HFF-Myc (cell line): ENCODE measurements around the gene INAFM2.

ENCODE experiments used
- DNase-seq: peaks from one replicate; pipeline ENCODE4 v3.0.0-alpha.2; 2011; ENCODE audit warnings: low read depth; ENCODE audit errors: extremely low read depth
- H3K4me3 ChIP-seq: replicated peaks from 2 replicates; pipeline ENCODE4 v1.5.1; 2011; ENCODE audit warnings: low read depth, mild to moderate bottlenecking, control low read depth, low read length
- CTCF ChIP-seq: IDR thresholded peaks from 2 replicates; pipeline ENCODE4 v1.5.1; 2012; ENCODE audit warnings: mild to moderate bottlenecking, low read depth, low read length, control low read depth; ENCODE audit errors: missing control alignments

INAFM2 gene

GRCh38 chr15:40323239-40323952 is at the start of gene INAFM2:
Gene INAFM2 (plus strand): TSS chr15:40323692. CDS start chr15:40324056, 364 bp downstream.
- peak; percentile 48 for TF ChIP-seq CTCF
- peak within 1 kb of the TSS; percentile 49 for H3K4me3 ChIP-seq
- peak; percentile 64 for DNase-seq

DNA sequence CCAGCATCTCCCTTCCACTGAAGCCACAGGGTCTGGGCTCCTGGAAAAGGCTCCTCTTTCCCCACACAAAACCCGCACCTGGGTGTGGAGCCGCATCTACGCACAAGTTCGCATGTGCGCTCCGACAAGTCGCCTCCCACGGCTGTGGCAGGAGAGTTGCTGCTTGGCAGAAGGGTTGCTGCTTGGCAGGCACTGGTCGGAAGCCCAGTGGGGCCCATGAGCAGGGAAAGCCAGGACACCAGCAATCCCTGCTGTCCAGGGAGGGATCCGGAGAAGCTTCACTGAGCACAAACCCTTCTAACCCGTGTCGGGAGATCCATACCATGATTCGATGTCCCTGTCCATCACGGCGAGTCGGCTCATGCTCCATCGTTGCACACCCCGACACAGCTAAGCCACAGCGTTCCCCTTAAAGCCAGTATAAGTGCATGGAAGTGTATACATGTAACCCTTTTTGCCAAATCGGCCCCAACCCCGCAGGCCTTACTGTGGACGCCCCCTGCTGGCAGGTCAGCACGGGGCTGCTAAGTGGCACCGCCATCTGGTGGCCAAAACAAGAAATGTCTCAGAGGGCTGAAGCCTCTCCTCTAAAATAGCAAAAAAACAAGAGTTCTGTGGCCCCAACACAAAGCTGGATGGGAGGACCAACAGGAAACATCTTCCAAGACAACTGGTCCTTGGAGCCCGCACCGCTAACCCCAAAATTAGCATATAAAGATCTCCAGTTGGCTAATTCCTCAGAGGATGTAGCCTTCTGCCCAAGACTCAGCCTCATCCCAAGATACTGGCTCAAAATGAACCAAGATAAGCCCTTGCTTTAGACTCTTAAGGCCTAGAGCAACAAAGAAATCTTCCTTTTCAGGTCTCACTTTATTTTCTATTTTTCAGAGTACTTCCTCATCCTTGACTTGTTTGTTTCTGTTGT is 48.9 kb upstream of the INAFM2 start:
- peak; percentile 100 for TF ChIP-seq CTCF
- no peak overlapping the region for H3K4me3 ChIP-seq
- peak; percentile 61 for DNase-seq

GRCh38 chr15:40275523-40275922 is 48.0 kb upstream of the INAFM2 start:
- TF ChIP-seq CTCF: no peak
- H3K4me3 ChIP-seq: no peak overlapping the region
- no peak for DNase-seq

GRCh38 chr15:40275954-40276353 is 47.5 kb upstream of the INAFM2 start:
- TF ChIP-seq CTCF: no peak
- no peak overlapping the region for H3K4me3 ChIP-seq
- DNase-seq: no peak

- TF ChIP-seq CTCF: no peak
- no peak for DNase-seq
- no peak overlapping the region for H3K4me3 ChIP-seq
Measured at GRCh38 chr15:40276927-40277326, 46.6 kb upstream of the INAFM2 start.

DNA sequence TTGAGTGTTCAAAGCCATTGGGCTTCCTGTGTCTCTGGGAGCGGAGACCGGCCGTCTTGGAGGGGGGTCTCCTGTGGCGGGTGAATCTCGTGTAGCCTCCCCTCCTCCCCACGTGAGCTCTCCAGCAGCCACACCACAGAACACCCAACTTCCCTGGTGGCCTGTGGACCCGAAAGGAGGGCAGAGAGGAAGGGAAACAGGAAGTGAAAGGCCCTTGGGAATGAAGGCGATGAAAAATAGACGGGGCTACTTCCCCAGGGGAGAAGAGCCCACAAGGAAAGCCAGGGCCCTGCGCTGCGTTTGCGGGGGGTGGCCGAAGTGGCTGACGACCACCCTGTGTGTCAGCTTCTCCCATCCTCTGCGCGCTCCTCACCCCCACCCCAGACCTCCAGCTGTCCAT is 46.0 kb upstream of the INAFM2 start:
- no peak overlapping the region for H3K4me3 ChIP-seq
- no peak for DNase-seq
- no peak for TF ChIP-seq CTCF
